H1 (cell line): ENCODE measurements around the gene ANKRD40CL. TPM values are rescaled to one million over a fixed set of nuclear protein-coding genes. Genes with fewer than 3 reads are reported as not detected.

Source experiments
- ASH2L ChIP-seq: fragments of 200-600, 300-600 bp; sonication (generic); IDR thresholded peaks from one replicate; pipeline ENCODE4 v1.7.1; 2017; ENCODE audit warnings: low read length
- CTBP2 ChIP-seq: IDR thresholded peaks from 2 replicates; pipeline ENCODE4 v1.7.0; 2011; ENCODE audit warnings: borderline replicate concordance, mild to moderate bottlenecking, moderate library complexity, mixed read lengths, low read length; ENCODE audit not compliant: insufficient read depth, insufficient read length
- GABPA ChIP-seq: IDR thresholded peaks from 2 replicates; pipeline ENCODE4 v1.6.1; 2011; ENCODE audit warnings: mild to moderate bottlenecking, low read length, moderate library complexity, borderline replicate concordance; ENCODE audit not compliant: insufficient read depth
- KDM1A ChIP-seq: fragments of 200-600, 300-600 bp; sonication (generic); IDR thresholded peaks from 2 replicates; pipeline ENCODE4 v1.7.1; 2016; ENCODE audit warnings: mild to moderate bottlenecking, low read length, borderline replicate concordance
- RAD21 ChIP-seq, 2 experiments: IDR thresholded peaks in 1 of 2; conservative IDR thresholded peaks in 1 of 2; 2 replicates each; pipeline ENCODE4 v1.6.1; 2011; ENCODE audit warnings: low read depth in 2 of 2, low read length in 2 of 2, improper control_type of control experiment in 1 of 2, inconsistent platforms in 1 of 2, mild to moderate bottlenecking in 1 of 2, moderate library complexity in 1 of 2
- RBBP5 ChIP-seq: IDR thresholded peaks from 2 replicates; pipeline ENCODE4 v1.7.1; 2012; ENCODE audit warnings: low read depth, mild to moderate bottlenecking, inconsistent platforms, low read length, moderate library complexity, borderline replicate concordance
- SIRT6 ChIP-seq: IDR thresholded peaks from one replicate; pipeline ENCODE4 v1.7.1; 2012; ENCODE audit warnings: low read length, inconsistent platforms
- polyA plus RNA-seq, 7 experiments: library from polyadenylated mRNA; depleted of rRNA in 3 of 7; stranded (reverse) in 5 of 7; unstranded in 2 of 7; fragments of >200 nt in 5 of 7; fragments of 200-250 nt in 2 of 7; gene quantifications; 1 replicate in 5 of 7; 2 replicates in 1 of 7; 4 replicates in 1 of 7; pipeline versions ENCODE4 v1.2.1 to v1.2.3, GENCODE V29; 2011 to 2013; ENCODE audit warnings: missing spikeins in 2 of 7, mixed read lengths in 2 of 7
- total RNA-seq: library from RNA; stranded (reverse); fragmentation: NEBNext Ultra II Directional; extraction: Animal tissue kit (Norgen Biotek cat#: 25700); gene quantifications from 2 replicates; pipeline ENCODE4 v1.2.1, GENCODE V29; 2021
- TF ChIP-seq, protein P1 (sequence below), 3 experiments: IDR thresholded peaks; 1 replicate in 2 of 3; 2 replicates in 1 of 3; pipeline versions ENCODE4 v1.5.1 to v1.6.1; 2011; ENCODE audit warnings: low read length in 3 of 3, mild to moderate bottlenecking in 3 of 3, inconsistent platforms in 2 of 3, low read depth in 1 of 3, moderate library complexity in 1 of 3; ENCODE audit not compliant: insufficient read depth in 1 of 3; ENCODE audit errors: control extremely low read depth in 1 of 3

ANKRD40CL gene
- total and polyA plus RNA-seq, 2 of the 8 experiments (the other 6 are each of a cell fraction or from before 2014, with no cell fraction given): not detected

DNA sequence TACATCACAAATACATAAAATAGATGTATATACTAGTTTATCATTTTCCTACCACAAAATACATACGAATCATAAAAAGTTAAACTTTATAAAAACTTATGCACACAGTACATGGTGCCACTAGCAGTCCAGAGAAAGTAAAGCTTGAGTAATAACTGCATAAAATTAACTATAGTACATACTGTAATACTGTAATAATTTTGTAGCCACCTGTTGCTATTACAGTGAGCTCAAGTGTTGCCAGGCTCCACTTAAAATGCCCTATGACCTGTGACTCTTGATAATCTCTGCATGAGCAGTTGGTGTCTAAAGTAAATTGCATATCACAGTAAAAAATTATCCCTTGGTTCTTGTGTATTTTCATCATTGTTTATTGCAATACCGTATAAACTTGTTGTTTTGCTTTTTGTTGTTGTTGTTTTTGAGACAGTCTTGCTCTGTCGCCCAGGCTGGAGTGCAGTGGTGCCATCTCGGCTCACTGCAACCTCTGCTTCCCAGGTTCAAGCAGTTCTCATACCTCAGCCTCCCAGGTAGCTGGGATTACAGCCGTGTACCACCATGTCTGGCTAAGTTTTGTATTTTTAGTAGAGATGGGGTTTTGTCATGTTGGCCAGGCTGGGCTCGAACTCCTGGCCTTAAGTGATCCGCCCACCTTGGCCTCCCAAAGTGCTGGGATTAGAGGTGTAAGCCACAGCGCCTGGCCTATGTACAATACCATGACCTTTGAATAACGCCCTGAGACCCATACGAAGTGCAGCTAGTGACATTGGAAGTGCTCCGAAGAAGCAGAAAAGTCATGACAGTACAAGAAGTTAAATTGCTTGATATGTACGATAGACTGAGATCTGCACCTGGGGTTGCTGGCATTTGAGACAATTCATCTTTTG, 41.3 kb downstream of the ANKRD40CL start (continued):
- TF ChIP-seq ASH2L (no peak), GABPA (no peak), KDM1A (no peak), RBBP5 (no peak), SIRT6 (no peak), CTBP2 (no peak), RAD21 (IDR thresholded peaks at IDR 0.05 in 1 of 2, conservative IDR thresholded peaks at IDR 0.05 in 1 of 2; ENCODE audit: low read depth in 2 of 2, low read length in 2 of 2) (no peak)
- TF ChIP-seq, protein P1, sequence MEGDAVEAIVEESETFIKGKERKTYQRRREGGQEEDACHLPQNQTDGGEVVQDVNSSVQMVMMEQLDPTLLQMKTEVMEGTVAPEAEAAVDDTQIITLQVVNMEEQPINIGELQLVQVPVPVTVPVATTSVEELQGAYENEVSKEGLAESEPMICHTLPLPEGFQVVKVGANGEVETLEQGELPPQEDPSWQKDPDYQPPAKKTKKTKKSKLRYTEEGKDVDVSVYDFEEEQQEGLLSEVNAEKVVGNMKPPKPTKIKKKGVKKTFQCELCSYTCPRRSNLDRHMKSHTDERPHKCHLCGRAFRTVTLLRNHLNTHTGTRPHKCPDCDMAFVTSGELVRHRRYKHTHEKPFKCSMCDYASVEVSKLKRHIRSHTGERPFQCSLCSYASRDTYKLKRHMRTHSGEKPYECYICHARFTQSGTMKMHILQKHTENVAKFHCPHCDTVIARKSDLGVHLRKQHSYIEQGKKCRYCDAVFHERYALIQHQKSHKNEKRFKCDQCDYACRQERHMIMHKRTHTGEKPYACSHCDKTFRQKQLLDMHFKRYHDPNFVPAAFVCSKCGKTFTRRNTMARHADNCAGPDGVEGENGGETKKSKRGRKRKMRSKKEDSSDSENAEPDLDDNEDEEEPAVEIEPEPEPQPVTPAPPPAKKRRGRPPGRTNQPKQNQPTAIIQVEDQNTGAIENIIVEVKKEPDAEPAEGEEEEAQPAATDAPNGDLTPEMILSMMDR (IDR thresholded peaks at IDR 0.05; ENCODE audit: control extremely low read depth in 1 of 3, insufficient read depth in 1 of 3, low read depth in 1 of 3, low read length in 3 of 3): no peak
